Measurements from ENCODE around the gene OSCP1. TPM values are rescaled to one million over a fixed set of nuclear protein-coding genes. Genes with fewer than 3 reads are reported as not detected.

The OSCP1 gene
- total RNA-seq, 4 donors from 2014 or later: 8.2 to 10.8 (median 9.6) TPM

DNA sequence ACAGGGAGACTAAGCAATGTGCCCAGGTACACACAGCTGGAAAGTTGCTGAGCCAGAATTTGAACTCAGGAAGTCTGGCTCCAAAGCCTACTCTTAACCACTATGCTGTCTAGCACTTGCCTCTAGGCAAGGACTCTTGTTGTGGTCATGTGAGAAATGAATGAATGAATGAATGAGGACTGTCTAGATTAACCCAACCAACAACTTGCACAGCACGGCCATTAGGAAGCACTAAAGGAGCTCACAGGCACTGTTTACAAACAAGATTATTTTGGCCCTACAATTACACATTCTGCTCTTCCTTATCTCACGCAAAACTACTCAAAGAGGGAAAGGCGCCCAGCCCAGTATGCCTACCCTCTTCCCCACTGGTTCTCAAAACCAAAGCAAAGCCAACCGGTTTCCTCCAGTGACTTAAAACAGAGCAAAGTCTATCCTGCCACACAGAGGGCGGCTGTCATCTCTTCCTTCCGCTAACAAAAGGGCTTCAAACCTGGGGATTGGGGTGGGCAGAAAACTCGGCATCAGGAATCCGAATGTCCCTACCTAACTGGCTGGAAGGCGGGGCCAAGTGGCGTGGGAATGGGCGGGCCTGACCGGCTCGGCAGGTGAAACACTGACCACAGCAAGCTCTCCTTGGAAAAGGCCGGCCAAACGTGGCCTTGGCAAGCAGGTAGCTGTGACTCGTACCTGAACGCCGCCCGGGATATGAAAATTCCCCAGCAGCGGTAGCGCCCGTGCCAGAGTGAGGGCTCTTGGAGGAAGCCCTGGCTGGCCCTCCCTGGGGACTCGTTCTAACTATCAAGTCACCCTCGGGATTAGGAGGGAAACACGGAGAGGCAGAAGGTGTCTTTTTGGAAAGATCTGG is 65.5 kb downstream of the OSCP1 start:
- peaks cover 0 to 2% (median under 1%) of the 10 kb centered on the region in 4 donors for H3K36me3 ChIP-seq
- no peaks in the 10 kb centered on the region for H3K27me3 ChIP-seq
- no peaks in the 10 kb centered on the region for H3K9me3 ChIP-seq
- H3K4me1 ChIP-seq: peaks cover 56 to 87% (median 84%) of the 10 kb centered on the region in 4 donors
- no peak for TF ChIP-seq POLR2AphosphoS5 (IDR thresholded peaks at IDR 0.05)
- TF ChIP-seq POLR2A (IDR thresholded peaks at IDR 0.05; ENCODE audit: low read depth): peak; percentile 13
- H3K4me3 ChIP-seq: peak overlapping the region; percentile 79 to 99 (median 88)
- DNase-seq (ENCODE audit: extremely low spot score): no peak
- 3% methylated on average over 22 of the region's 25 CpGs for WGBS
- peak overlapping the region; percentile 93 to 99 (median 97) for H3K27ac ChIP-seq (replicated peaks in 1 of 4)
- intact Hi-C loops (cut with DNase I): loop anchor here (10.0 kb wide), 1 partner anchor 230 kb away; the partner anchor contains the start of gene MAP7D1

DNA sequence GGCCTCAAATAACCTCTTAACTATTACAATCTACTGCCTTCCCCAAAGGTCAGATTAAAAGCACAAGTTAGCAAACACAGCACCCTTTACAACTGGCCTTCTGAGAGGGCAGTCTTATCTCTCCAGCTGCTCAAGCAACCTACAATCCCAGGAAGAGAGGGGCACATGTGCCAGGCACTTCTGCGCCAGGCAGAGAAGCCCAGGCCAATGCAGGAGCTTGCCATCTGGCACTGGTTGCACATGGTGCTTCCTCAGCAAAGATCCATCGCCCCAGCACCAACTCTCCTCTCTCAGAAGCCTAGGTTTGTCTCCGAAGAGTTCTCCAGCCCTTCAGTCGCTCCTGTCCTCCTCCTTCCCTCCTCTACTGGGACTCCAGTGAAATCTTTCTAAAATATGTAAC is 67.0 kb downstream of the OSCP1 start:
- TF ChIP-seq, protein P1, sequence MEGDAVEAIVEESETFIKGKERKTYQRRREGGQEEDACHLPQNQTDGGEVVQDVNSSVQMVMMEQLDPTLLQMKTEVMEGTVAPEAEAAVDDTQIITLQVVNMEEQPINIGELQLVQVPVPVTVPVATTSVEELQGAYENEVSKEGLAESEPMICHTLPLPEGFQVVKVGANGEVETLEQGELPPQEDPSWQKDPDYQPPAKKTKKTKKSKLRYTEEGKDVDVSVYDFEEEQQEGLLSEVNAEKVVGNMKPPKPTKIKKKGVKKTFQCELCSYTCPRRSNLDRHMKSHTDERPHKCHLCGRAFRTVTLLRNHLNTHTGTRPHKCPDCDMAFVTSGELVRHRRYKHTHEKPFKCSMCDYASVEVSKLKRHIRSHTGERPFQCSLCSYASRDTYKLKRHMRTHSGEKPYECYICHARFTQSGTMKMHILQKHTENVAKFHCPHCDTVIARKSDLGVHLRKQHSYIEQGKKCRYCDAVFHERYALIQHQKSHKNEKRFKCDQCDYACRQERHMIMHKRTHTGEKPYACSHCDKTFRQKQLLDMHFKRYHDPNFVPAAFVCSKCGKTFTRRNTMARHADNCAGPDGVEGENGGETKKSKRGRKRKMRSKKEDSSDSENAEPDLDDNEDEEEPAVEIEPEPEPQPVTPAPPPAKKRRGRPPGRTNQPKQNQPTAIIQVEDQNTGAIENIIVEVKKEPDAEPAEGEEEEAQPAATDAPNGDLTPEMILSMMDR (IDR thresholded peaks at IDR 0.05): no peak
- TF ChIP-seq EP300 (IDR thresholded peaks at IDR 0.05): no peak
- TF ChIP-seq POLR2A (IDR thresholded peaks at IDR 0.05; ENCODE audit: low read depth): no peak
- no peak for TF ChIP-seq POLR2AphosphoS5 (IDR thresholded peaks at IDR 0.05)
- H3K36me3 ChIP-seq: peaks cover 0 to 4% (median 0%) of the 10 kb centered on the region in 4 donors
- no peaks in the 10 kb centered on the region for H3K27me3 ChIP-seq
- intact Hi-C loops (cut with DNase I): loop anchor here (10.0 kb wide), 1 partner anchor 228 kb away; the partner anchor contains the start of gene MAP7D1
- DNase-seq (ENCODE audit: extremely low spot score): no peak
- H3K4me3 ChIP-seq: no peak overlapping the region
- no peaks in the 10 kb centered on the region for H3K9me3 ChIP-seq
- 91% methylated on average over 4 of the region's 4 CpGs for WGBS
- H3K27ac ChIP-seq (replicated peaks in 1 of 4): peak overlapping the region in 3 of 4 donors; percentile 29 to 99 (median 93)
- H3K4me1 ChIP-seq: peaks cover 53 to 81% (median 69%) of the 10 kb centered on the region in 4 donors

DNA sequence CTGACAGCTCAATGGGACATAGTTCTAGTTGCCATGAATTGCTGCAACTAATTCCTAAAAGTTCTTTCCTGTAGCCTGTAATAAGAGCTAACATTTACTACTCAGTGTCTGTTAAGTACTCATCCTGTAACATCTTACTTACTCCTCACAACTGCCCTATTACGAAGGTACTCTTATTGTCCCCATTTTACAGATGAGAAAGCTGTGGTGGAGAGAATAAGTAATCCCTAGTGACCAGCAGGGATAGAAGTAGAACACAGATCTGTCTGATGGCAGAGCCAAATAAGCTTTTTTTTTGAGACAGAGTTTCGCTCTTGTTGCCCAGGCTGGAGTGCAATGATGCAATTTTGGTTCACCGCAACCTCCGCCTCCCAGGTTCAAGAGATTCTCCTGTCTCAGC is 67.6 kb downstream of the OSCP1 start:
- peaks cover 0 to 10% (median 0%) of the 10 kb centered on the region in 4 donors for H3K36me3 ChIP-seq
- TF ChIP-seq POLR2AphosphoS5 (IDR thresholded peaks at IDR 0.05): no peak
- TF ChIP-seq POLR2A (IDR thresholded peaks at IDR 0.05; ENCODE audit: low read depth): no peak
- TF ChIP-seq EP300 (IDR thresholded peaks at IDR 0.05): no peak
- TF ChIP-seq, protein P1 (IDR thresholded peaks at IDR 0.05): no peak
- whole genome bisulfite sequencing: 92% methylated on average over 4 of the region's 4 CpGs
- peaks cover 51 to 81% (median 67%) of the 10 kb centered on the region in 4 donors for H3K4me1 ChIP-seq
- H3K27me3 ChIP-seq: no peaks in the 10 kb centered on the region
- peak overlapping the region; percentile 23 to 99 (median 61) for H3K27ac ChIP-seq (replicated peaks in 1 of 4)
- H3K9me3 ChIP-seq: no peaks in the 10 kb centered on the region
- DNase-seq (ENCODE audit: extremely low spot score): no peak
- no peak overlapping the region for H3K4me3 ChIP-seq
- intact Hi-C loops (cut with DNase I): loop anchor here (10.0 kb wide), 1 partner anchor 228 kb away; the partner anchor contains the start of gene MAP7D1

DNA sequence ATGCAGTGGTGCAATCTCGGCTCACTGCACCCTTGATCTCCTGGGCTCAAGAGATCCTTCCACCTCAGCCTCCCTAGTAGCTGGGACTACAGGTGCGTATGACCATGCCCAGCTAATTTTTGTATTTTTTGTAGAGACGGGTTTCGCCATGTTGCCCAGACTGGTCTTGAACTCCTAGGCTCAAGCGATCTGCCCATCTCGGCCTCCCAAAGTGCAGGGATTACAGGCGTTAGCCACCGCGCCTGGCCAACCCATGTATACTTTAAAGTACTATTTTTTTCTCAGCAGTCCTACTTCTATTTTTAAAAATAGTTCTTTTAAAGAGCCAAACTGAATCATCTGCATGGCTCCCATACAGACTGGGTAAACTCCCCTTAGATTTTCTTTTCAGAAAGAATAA is 68.0 kb downstream of the OSCP1 start:
- Histone ChIP-seq H3K36me3 (peaks cover 0 to 11% (median 0%) of the 10 kb centered on the region in 4 donors), H3K4me1 (peaks cover 48 to 76% (median 65%) of the 10 kb centered on the region in 4 donors), H3K27me3 (no peaks in the 10 kb centered on the region), H3K27ac (replicated peaks in 1 of 4) (peak overlapping the region; percentile 23 to 99 (median 61)), H3K9me3 (no peaks in the 10 kb centered on the region), H3K4me3 (no peak overlapping the region)
- 72% methylated on average over 9 of the region's 9 CpGs for WGBS
- no peak for DNase-seq (ENCODE audit: extremely low spot score)
- TF ChIP-seq EP300 (IDR thresholded peaks at IDR 0.05) (no peak), POLR2A (IDR thresholded peaks at IDR 0.05; ENCODE audit: low read depth) (no peak), POLR2AphosphoS5 (IDR thresholded peaks at IDR 0.05) (no peak)
- TF ChIP-seq, protein P1 (IDR thresholded peaks at IDR 0.05): no peak
- intact Hi-C loops (cut with DNase I): loop anchor here (10.0 kb wide), 1 partner anchor 227 kb away; the partner anchor contains the start of gene MAP7D1

DNA sequence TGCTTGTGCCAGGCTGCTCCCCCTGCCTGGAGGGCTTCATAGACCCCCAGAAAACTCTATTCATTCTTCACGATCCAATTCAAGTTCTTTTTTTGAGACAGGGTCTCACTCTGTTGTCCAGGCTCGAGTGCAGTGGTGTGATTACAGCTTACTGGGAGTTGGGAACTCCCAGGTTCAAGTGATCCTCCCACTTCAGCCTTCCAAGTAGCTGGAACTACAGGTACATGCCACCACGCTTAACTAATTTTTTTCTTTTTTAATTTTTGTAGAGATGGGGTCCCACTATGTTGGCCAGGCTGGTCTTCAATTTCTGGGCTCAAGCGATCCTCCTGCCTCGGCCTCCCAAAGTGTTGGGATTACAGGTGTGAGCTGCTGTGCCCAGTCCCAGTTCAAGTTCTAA is 68.8 kb downstream of the OSCP1 start:
- Histone ChIP-seq H3K9me3 (no peaks in the 10 kb centered on the region), H3K36me3 (peaks cover 0 to 11% (median 0%) of the 10 kb centered on the region in 4 donors), H3K27me3 (no peaks in the 10 kb centered on the region), H3K4me1 (peaks cover 46 to 73% (median 61%) of the 10 kb centered on the region in 4 donors), H3K4me3 (no peak overlapping the region), H3K27ac (replicated peaks in 1 of 4) (peak overlapping the region in 2 of 4 donors; percentile 93 to 99)
- intact Hi-C loops (cut with DNase I): loop anchor here (10.0 kb wide), 1 partner anchor 227 kb away; the partner anchor contains the start of gene MAP7D1
- TF ChIP-seq POLR2A (IDR thresholded peaks at IDR 0.05; ENCODE audit: low read depth) (no peak), POLR2AphosphoS5 (IDR thresholded peaks at IDR 0.05) (no peak), EP300 (IDR thresholded peaks at IDR 0.05) (no peak)
- TF ChIP-seq, protein P1 (IDR thresholded peaks at IDR 0.05): no peak
- 87% methylated on average over 5 of the region's 5 CpGs for WGBS
- DNase-seq (ENCODE audit: extremely low spot score): no peak

Measured in esophagus muscularis mucosa (tissue), 4 donors.